Neural progenitor cell (in vitro differentiated cells): Measurements from ENCODE around the gene FGF22.

ENCODE experiments used
- EZH2 ChIP-seq: fragments of 200-600 bp; sonication (generic); IDR thresholded peaks from 2 replicates; pipeline ENCODE4 v1.6.1; 2017; ENCODE audit warnings: antibody characterized with exemption, mild to moderate bottlenecking, moderate library complexity
- EZH2phosphoT487 ChIP-seq: fragments of 200-600 bp; sonication (generic); IDR thresholded peaks from 2 replicates; pipeline ENCODE4 v1.6.1; 2017; ENCODE audit warnings: antibody characterized with exemption
- TF ChIP-seq, protein P1 (sequence below): fragments of 200-600 bp; sonication (generic); IDR thresholded peaks from 2 replicates; pipeline ENCODE4 v1.5.1; 2017; ENCODE audit warnings: antibody characterized with exemption, mild to moderate bottlenecking

DNA sequence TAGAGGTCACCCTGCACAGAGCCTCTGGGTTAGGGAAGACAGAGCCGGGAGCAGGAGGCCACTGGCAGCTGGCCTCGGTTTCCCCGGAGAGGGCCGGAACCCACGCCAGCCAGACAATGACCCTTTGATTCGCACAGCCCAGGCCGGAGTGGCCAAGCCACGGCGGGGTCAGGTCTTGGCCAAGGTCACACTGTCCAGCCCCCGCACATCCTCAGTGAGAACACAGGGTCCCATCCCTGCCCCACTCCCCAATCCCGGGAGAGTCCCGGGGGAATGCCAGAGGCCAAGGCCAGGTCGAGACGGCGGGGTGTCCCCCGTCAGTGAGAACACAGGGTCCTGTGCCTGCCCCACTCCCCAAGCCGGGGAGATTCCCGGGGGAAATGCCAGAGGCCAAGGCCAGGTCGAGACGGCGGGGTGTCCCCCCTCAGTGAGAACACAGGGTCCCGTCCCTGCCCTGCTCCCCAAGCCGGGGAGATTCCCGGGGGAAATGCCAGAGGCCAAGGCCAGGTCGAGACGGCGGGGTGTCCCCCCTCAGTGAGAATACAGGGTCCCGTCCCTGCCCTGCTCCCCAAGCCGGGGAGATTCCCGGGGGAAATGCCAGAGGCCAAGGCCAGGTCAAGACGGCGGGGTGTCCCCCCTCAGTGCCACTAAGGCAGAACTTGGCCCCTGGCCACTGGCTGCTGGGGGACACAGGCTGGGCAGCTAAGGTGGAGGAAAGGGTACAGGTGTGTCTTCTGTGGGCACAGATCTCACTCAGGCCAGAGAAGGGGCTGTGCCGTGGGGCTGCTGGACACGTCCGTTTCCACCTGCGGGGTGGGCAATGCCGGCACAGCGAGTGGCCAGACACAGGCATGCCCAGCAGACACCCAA lies 34.8 kb downstream of the FGF22 start:
- TF ChIP-seq, protein P1, sequence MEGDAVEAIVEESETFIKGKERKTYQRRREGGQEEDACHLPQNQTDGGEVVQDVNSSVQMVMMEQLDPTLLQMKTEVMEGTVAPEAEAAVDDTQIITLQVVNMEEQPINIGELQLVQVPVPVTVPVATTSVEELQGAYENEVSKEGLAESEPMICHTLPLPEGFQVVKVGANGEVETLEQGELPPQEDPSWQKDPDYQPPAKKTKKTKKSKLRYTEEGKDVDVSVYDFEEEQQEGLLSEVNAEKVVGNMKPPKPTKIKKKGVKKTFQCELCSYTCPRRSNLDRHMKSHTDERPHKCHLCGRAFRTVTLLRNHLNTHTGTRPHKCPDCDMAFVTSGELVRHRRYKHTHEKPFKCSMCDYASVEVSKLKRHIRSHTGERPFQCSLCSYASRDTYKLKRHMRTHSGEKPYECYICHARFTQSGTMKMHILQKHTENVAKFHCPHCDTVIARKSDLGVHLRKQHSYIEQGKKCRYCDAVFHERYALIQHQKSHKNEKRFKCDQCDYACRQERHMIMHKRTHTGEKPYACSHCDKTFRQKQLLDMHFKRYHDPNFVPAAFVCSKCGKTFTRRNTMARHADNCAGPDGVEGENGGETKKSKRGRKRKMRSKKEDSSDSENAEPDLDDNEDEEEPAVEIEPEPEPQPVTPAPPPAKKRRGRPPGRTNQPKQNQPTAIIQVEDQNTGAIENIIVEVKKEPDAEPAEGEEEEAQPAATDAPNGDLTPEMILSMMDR, result no peak
- no peak for TF ChIP-seq EZH2
- TF ChIP-seq EZH2phosphoT487, result no peak
